HepG2 (cell line): ENCODE measurements around the gene RUNX3. TPM values are rescaled to one million over a fixed set of nuclear protein-coding genes. Genes with fewer than 3 reads are reported as not detected.

ENCODE experiments used
- ATAC-seq: fragments of 200-7000 bp; cut with Tn5 transposase; 3 replicates; pipeline ENCODE4 v1.9.1; 2020; ENCODE audit warnings: mild to moderate bottlenecking, moderate library complexity
- BruUV-seq: library from RNA; stranded (reverse); fragments of 400-500 nt; replicated peaks from 2 replicates; lab custom pipeline; 2021; lab: Mats Ljungman, UMichigan
- CTCF ChIA-PET: fragments of 300-600 bp; formaldehyde crosslinking; extraction: SDS; loops from one replicate; lab custom pipeline; 2021; ENCODE audit warnings: low total read pairs, inconsistent platforms, low intra/inter-chr PET ratio; lab: Yijun Ruan, JAX
- POLR2A ChIA-PET: fragments of 350-600 bp; sonication (Branson Sonifier 250); formaldehyde crosslinking; loops from one replicate; lab custom pipeline; 2020; ENCODE audit warnings: antibody characterized with exemption, inconsistent platforms; lab: Yijun Ruan, JAX
- DNase-seq: peaks from one replicate; pipeline ENCODE4 v3.0.0-alpha.2; 2015; ENCODE audit warnings: low spot score
- FAIRE-seq: peaks from 3 replicates; lab custom pipeline; 2011; peaks lifted over from hg19 to GRCh38; lab: Jason Lieb, UNC
- H2AFZ ChIP-seq: one replicate; pipeline ENCODE4 v1.6.1; 2011; ENCODE audit warnings: low read length, inconsistent platforms
- H3K27ac ChIP-seq: fragments of 300-600 bp; 3 replicates; pipeline ENCODE4 v1.8.0; 2011; ENCODE audit warnings: mixed run types, mild to moderate bottlenecking, mixed read lengths, low read length, inconsistent platforms; ENCODE audit not compliant: insufficient read depth; ENCODE audit errors: extremely low read length
- H3K27me3 ChIP-seq, 2 experiments: fragments of 200-600 bp in 1 of 2; 2 replicates in 1 of 2; 3 replicates in 1 of 2; pipeline versions ENCODE4 v1.6.0 to v1.8.0; 2011; ENCODE audit warnings: low read length in 2 of 2, mild to moderate bottlenecking in 2 of 2, moderate library complexity in 2 of 2, inconsistent platforms in 1 of 2; ENCODE audit not compliant: insufficient read depth in 2 of 2, control insufficient read depth in 1 of 2
- H3K36me3 ChIP-seq, 2 experiments: fragments of 200-600 bp in 1 of 2; replicated peaks in 1 of 2; 2 replicates in 1 of 2; 3 replicates in 1 of 2; pipeline versions ENCODE4 v1.5.1 to v1.8.0; 2011; ENCODE audit warnings: low read length in 2 of 2, inconsistent platforms in 1 of 2; ENCODE audit not compliant: insufficient read depth in 2 of 2, control insufficient read depth in 1 of 2
- H3K4me1 ChIP-seq: 2 replicates; pipeline ENCODE4 v1.5.1; 2012; ENCODE audit warnings: low read length, inconsistent platforms; ENCODE audit not compliant: insufficient read depth
- H3K4me2 ChIP-seq: 2 replicates; pipeline ENCODE4 v1.6.0; 2011; ENCODE audit warnings: low read depth, low read length, inconsistent platforms
- H3K4me3 ChIP-seq, 3 experiments: fragments of 200-600 bp in 1 of 3; sonication (generic), shearing (Covaris generic) in 1 of 3; replicated peaks in 1 of 3; 2 replicates each; pipeline ENCODE4 v1.5.1; 2011 to 2016; ENCODE audit warnings: low read length in 3 of 3, inconsistent platforms in 2 of 3, low read depth in 2 of 3, mild to moderate bottlenecking in 2 of 3, control low read depth in 1 of 3, mixed read lengths in 1 of 3; ENCODE audit not compliant: insufficient read depth in 1 of 3
- H3K79me2 ChIP-seq: one replicate; pipeline ENCODE4 v1.6.1; 2011; ENCODE audit warnings: low read length, inconsistent platforms; ENCODE audit not compliant: insufficient read depth
- H3K9ac ChIP-seq: 2 replicates; pipeline ENCODE4 v1.6.0; 2011; ENCODE audit warnings: mild to moderate bottlenecking, low read depth, low read length, inconsistent platforms; ENCODE audit not compliant: insufficient read depth
- H3K9me3 ChIP-seq: 2 replicates; pipeline ENCODE4 v1.5.1; 2012; ENCODE audit warnings: mild to moderate bottlenecking, low read length
- H4K20me1 ChIP-seq: 2 replicates; pipeline ENCODE4 v1.6.0; 2011; ENCODE audit warnings: inconsistent platforms, mild to moderate bottlenecking, low read length, moderate library complexity; ENCODE audit not compliant: insufficient read depth
- BCL3 ChIP-seq: sonication (generic); formaldehyde crosslinking; IDR thresholded peaks from 2 replicates; pipeline ENCODE4 v1.5.1; 2020; ENCODE audit warnings: mild to moderate bottlenecking, missing genetic modification reagents, moderate library complexity
- ELF3 ChIP-seq: IDR thresholded peaks from 2 replicates; pipeline ENCODE4 v1.6.1; 2016; ENCODE audit warnings: missing genetic modification reagents, missing compliant biosample characterization
- HMG20A ChIP-seq: IDR thresholded peaks from 2 replicates; pipeline ENCODE4 v1.6.1; 2016; ENCODE audit warnings: borderline replicate concordance
- KLF15 ChIP-seq: sonication (generic); formaldehyde crosslinking; IDR thresholded peaks from 2 replicates; pipeline ENCODE4 v1.8.1; 2023; ENCODE audit warnings: borderline replicate concordance, mild to moderate bottlenecking, inconsistent platforms, missing genetic modification reagents, mixed read lengths
- KMT2A ChIP-seq: sonication (generic); formaldehyde crosslinking; IDR thresholded peaks from 2 replicates; pipeline ENCODE4 v1.4.0; 2020; ENCODE audit warnings: missing genetic modification reagents
- ZBTB38 ChIP-seq: sonication (generic); formaldehyde crosslinking; IDR thresholded peaks from 2 replicates; pipeline ENCODE4 v1.5.1; 2020; ENCODE audit warnings: mild to moderate bottlenecking, missing genetic modification reagents
- WGBS: methylation state at CpG from one replicate; pipeline ENCODE4 v1.1.6; 2017; ENCODE audit warnings: low lambda C conversion rate; 5-methylcytosine and 5-hydroxymethylcytosine counted together
- in situ Hi-C: cut with HindIII; loops from 2 replicates; pipeline ENCODE4 v1.10.0; 2017; ENCODE audit warnings: low pct_unique_long_range_greater_than_20kb; ENCODE audit not compliant: extremely low pct_ligation_motif_present
- intact Hi-C: fragments of 100-400 bp; cut with micrococcal nuclease; formaldehyde crosslinking; loops from one replicate; pipeline ENCODE4 v1.10.0; 2022; ENCODE audit not compliant: unreplicated experiment
- polyA plus RNA-seq, 8 experiments: library from polyadenylated mRNA; depleted of rRNA in 3 of 8; stranded (reverse) in 7 of 8; unstranded in 1 of 8; fragments of >200 nt; fragmentation: Illumina TruSeq in 4 of 8; extraction: Trizol in 4 of 8; gene quantifications; 2 replicates each; pipeline versions ENCODE4 v1.2.1 to v1.2.3, GENCODE V29; 2011 to 2016; ENCODE audit warnings: low read depth in 4 of 8, missing spikeins in 1 of 8, mixed read lengths in 1 of 8; ENCODE audit not compliant: insufficient read depth in 1 of 8
- total RNA-seq, 5 experiments: library from RNA; depleted of rRNA; stranded (reverse); fragments of >200 nt; fragmentation: Illumina TruSeq; extraction: Trizol; gene quantifications; 2 replicates each; pipeline ENCODE4 v1.2.3, GENCODE V29; 2016; ENCODE audit warnings: low read depth in 1 of 5

The RUNX3 gene
- total and polyA plus RNA-seq, 2 of the 13 experiments (the other 11 are each of a cell fraction or from before 2014, with no cell fraction given), result 0.04 to 0.22 TPM

- POLR2A ChIA-PET, result interaction anchor here (1.1 kb wide), 1 partner anchor 12 kb away, joined by 3 read pairs; no protein-coding TSS in a partner anchor
- WGBS, result 27% methylated on average over 8 of the region's 8 CpGs
- in situ Hi-C loops (no loop called here), intact Hi-C loops (loop anchor here (1.0 kb wide), 1 partner anchor 51 kb away; no protein-coding TSS in a partner anchor)
- no peak for TF ChIP-seq KLF15 (CRISPR knock-in tag)
- TF ChIP-seq KMT2A, result no peak
- no peak for TF ChIP-seq HMG20A (CRISPR knock-in tag)
- TF ChIP-seq ZBTB38 (CRISPR knock-in tag), result no peak
- TF ChIP-seq BCL3, result no peak
- no peak for TF ChIP-seq ELF3 (CRISPR knock-in tag)
- no peaks in the 10 kb centered on the region for H3K36me3 ChIP-seq
- no TSS peak for BruUV-seq
- FAIRE-seq, result no peak
- H3K27ac ChIP-seq, result no peak overlapping the region
- H3K4me2 ChIP-seq, result no peak overlapping the region
- no peak for DNase-seq
- no peak for ATAC-seq
- H3K9ac ChIP-seq, result no peak overlapping the region
- no peaks in the 10 kb centered on the region for H4K20me1 ChIP-seq
- H3K9me3 ChIP-seq, result no peaks in the 10 kb centered on the region
- CTCF ChIA-PET, result interaction anchor here (1.6 kb wide), 1 partner anchor 50 kb away, joined by 20 read pairs; no protein-coding TSS in a partner anchor
- H3K4me3 ChIP-seq, result no peak overlapping the region
- H2AFZ ChIP-seq, result no peak overlapping the region
- H3K4me1 ChIP-seq, result no peaks in the 10 kb centered on the region
- H3K79me2 ChIP-seq, result no peaks in the 10 kb centered on the region
- peaks cover 3 to 23% of the 10 kb centered on the region in 2 experiments; a peak in 4 of 5 replicates for H3K27me3 ChIP-seq
Measured at GRCh38 chr1:24898909-24899439, 31.1 kb downstream of the RUNX3 start.
